ENCODE results near the gene PIGA.

PIGA gene

DNA sequence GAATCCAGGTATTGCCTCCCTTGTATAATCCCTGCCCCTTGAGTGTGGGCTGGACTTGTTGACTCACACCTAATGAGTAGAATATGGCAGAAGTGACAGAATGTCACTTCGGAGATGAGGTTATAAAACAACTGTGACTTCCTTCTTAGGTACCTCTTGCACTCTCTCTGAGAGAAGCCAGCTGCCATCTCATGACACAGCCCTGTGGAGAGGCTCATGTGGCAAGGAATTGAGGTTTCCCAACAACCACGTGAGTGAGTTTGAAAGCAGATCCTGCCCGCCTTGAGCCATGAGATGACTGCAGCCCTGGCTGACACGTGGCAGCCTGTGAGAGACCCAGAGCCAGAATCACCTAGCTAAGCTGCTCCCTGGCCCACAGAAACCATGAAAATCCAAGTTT, 33.4 kb downstream of the PIGA start:
- Histone ChIP-seq H3K4me3 (replicated peaks; ENCODE audit: low read depth, low read length) (no peak overlapping the region), H3K36me3 (ENCODE audit: control insufficient read depth, insufficient read depth, low read length) (no peaks in the 10 kb centered on the region), H3K27me3 (replicated peaks; ENCODE audit: control insufficient read depth, insufficient read depth, low read length) (no peaks in the 10 kb centered on the region)
- no peak for TF ChIP-seq CTCF (IDR thresholded peaks at IDR 0.05; ENCODE audit: insufficient read depth, low read length, poor library complexity, severe bottlenecking)
- DNase-seq (ENCODE audit: extremely low read depth, insufficient read length): peak; percentile 1

- DNase-seq (ENCODE audit: extremely low read depth, insufficient read length): no peak
- TF ChIP-seq CTCF (IDR thresholded peaks at IDR 0.05; ENCODE audit: insufficient read depth, low read length, poor library complexity, severe bottlenecking): peak; percentile 49
- no peaks in the 10 kb centered on the region for H3K36me3 ChIP-seq (ENCODE audit: control insufficient read depth, insufficient read depth, low read length)
- no peaks in the 10 kb centered on the region for H3K27me3 ChIP-seq (replicated peaks; ENCODE audit: control insufficient read depth, insufficient read depth, low read length)
- no peak overlapping the region for H3K4me3 ChIP-seq (replicated peaks; ENCODE audit: low read depth, low read length)
Observed at GRCh38 chrX:15299941-15300851, 35.1 kb downstream of the PIGA start.

GRCh38 chrX:15298780-15299179, 36.5 kb downstream of the PIGA start:
- no peak for DNase-seq (ENCODE audit: extremely low read depth, insufficient read length)
- TF ChIP-seq CTCF (IDR thresholded peaks at IDR 0.05; ENCODE audit: insufficient read depth, low read length, poor library complexity, severe bottlenecking): no peak
- Histone ChIP-seq H3K27me3 (replicated peaks; ENCODE audit: control insufficient read depth, insufficient read depth, low read length) (no peaks in the 10 kb centered on the region), H3K36me3 (ENCODE audit: control insufficient read depth, insufficient read depth, low read length) (no peaks in the 10 kb centered on the region), H3K4me3 (replicated peaks; ENCODE audit: low read depth, low read length) (no peak overlapping the region)

GRCh38 chrX:15298201-15298600, 37.1 kb downstream of the PIGA start:
- Histone ChIP-seq H3K4me3 (replicated peaks; ENCODE audit: low read depth, low read length) (no peak overlapping the region), H3K27me3 (replicated peaks; ENCODE audit: control insufficient read depth, insufficient read depth, low read length) (no peaks in the 10 kb centered on the region), H3K36me3 (ENCODE audit: control insufficient read depth, insufficient read depth, low read length) (no peaks in the 10 kb centered on the region)
- no peak for DNase-seq (ENCODE audit: extremely low read depth, insufficient read length)
- no peak for TF ChIP-seq CTCF (IDR thresholded peaks at IDR 0.05; ENCODE audit: insufficient read depth, low read length, poor library complexity, severe bottlenecking)

DNA sequence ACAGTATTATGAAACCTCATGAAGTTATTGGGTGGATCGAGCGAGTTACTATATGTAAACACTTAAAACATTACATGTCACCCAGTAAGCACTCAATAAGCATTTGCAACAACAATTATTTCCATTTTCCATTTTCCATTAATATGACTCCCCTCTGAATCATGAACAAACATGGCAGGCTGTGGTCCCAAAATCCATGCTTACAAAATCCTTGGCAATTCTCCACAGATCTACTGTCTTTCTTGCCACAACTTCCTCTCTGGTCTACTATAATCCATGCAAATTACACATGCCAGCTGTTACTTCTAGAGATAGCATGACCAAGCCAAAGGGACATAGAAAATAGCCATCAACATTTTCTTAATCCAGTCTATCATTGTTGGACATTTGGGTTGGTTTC, 41.9 kb downstream of the PIGA start:
- no peaks in the 10 kb centered on the region for H3K36me3 ChIP-seq (ENCODE audit: control insufficient read depth, insufficient read depth, low read length)
- no peak for TF ChIP-seq CTCF (IDR thresholded peaks at IDR 0.05; ENCODE audit: insufficient read depth, low read length, poor library complexity, severe bottlenecking)
- no peak overlapping the region for H3K4me3 ChIP-seq (replicated peaks; ENCODE audit: low read depth, low read length)
- H3K27me3 ChIP-seq (replicated peaks; ENCODE audit: control insufficient read depth, insufficient read depth, low read length): no peaks in the 10 kb centered on the region
- DNase-seq (ENCODE audit: extremely low read depth, insufficient read length): no peak

Data from GM06990 (cell line).